Measurements from ENCODE around the gene NPTX1.

GRCh38 chr17:80454557-80455335 lies 21.7 kb downstream of the NPTX1 start:
- TF ChIP-seq CTCF (IDR thresholded peaks at IDR 0.05; ENCODE audit: poor library complexity, severe bottlenecking) (no peak), MXI1 (conservative IDR thresholded peaks at IDR 0.05; ENCODE audit: poor library complexity, severe bottlenecking) (peak; percentile 90), EZH2 (IDR thresholded peaks at IDR 0.05; ENCODE audit: borderline replicate concordance, insufficient read depth, low read length, poor library complexity, severe bottlenecking) (no peak)

Data from neural cell (in vitro differentiated cells).